ENCODE data around the gene SLC35F4. TPM values are rescaled to one million over a fixed set of nuclear protein-coding genes. Genes with fewer than 3 reads are reported as not detected.

The SLC35F4 gene
- total RNA-seq, 1 experiment from 2014 or later, result not detected

DNA sequence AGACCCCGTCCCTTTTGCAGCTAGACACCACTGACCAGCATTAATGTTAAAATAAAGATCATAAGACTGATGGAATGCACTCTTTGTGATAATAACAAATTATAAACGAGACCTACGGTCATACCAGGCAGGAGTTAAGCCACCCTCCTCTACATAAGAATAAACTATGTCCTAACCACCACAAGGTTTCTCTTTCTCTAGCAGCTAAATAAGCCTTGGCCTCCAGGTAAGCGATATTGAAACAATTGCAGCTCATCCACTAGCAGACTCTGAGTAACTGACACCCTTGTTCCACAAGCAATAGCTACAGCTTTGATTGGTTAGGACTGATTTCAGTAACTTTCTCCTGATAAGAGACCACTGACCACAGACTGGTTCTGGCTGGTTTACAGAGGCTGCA, 228.0 kb downstream of the SLC35F4 start:
- ChIA-PET CTCF (no interaction called here), POLR2A (no interaction called here)
- intact Hi-C loops (cut with micrococcal nuclease; ENCODE audit: unreplicated experiment), result no loop called here
- peaks cover 15% of the 10 kb centered on the region for H3K4me1 Mint-ChIP-seq (ENCODE audit: low read depth, unreplicated experiment)
- no peaks in the 10 kb centered on the region; the same call in 1 of the 2 replicates for H3K9me3 ChIP-seq
- H3K27ac Mint-ChIP-seq (ENCODE audit: unreplicated experiment), result no peak overlapping the region
- H3K4me3 ChIP-seq (ENCODE audit: low read depth, low read length), result no peak overlapping the region
- no peaks in the 10 kb centered on the region for H3K27me3 ChIP-seq (replicated peaks; ENCODE audit: control insufficient read depth, insufficient read depth, low read length)
- H3K4me1 ChIP-seq, result peaks cover 13% of the 10 kb centered on the region
- H3K36me3 Mint-ChIP-seq (ENCODE audit: insufficient read depth, unreplicated experiment), result no peaks in the 10 kb centered on the region
- no peaks in the 10 kb centered on the region for H3K36me3 ChIP-seq (ENCODE audit: control insufficient read depth, insufficient read depth, low read length)
- peaks cover 14% of the 10 kb centered on the region for H3K9me3 Mint-ChIP-seq (ENCODE audit: unreplicated experiment)
- no peaks in the 10 kb centered on the region for H3K27me3 Mint-ChIP-seq (ENCODE audit: insufficient read depth, unreplicated experiment)
- DNase-seq, result no peak
- BruUV-seq (replicated peaks), result no TSS peak
- H3K4me3 Mint-ChIP-seq (ENCODE audit: unreplicated experiment), result no peak overlapping the region
- TF ChIP-seq CTCF (IDR thresholded peaks at IDR 0.05; ENCODE audit: insufficient read depth in 1 of 2, low read depth in 1 of 2, low read length in 1 of 2, severe bottlenecking in 1 of 2, unreplicated experiment in 1 of 2), result no peak

DNA sequence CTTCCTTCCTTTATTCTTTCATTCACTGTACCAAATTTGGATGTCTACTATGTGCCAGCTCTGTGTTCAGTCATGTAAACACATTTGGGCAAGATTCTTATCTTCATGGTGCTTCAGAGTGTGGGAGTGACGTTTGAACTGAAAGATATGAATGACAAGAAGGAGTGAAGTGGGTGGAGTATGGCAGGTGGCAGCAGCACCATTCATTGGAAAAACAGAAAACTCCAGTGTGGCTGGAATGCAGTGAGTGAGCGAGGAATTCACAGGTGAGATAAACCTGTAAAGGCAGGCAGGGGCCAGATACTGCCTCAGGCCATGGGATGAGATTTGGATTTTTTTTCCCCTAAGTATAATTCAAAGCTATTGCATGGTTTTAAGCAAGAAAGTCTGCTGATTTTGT, 231.6 kb downstream of the SLC35F4 start:
- Mint-ChIP-seq H3K9me3 (ENCODE audit: unreplicated experiment) (peaks cover 14% of the 10 kb centered on the region), H3K36me3 (ENCODE audit: insufficient read depth, unreplicated experiment) (no peaks in the 10 kb centered on the region), H3K27ac (ENCODE audit: unreplicated experiment) (no peak overlapping the region), H3K27me3 (ENCODE audit: insufficient read depth, unreplicated experiment) (peaks cover 3% of the 10 kb centered on the region), H3K4me1 (ENCODE audit: low read depth, unreplicated experiment) (peaks cover 15% of the 10 kb centered on the region), H3K4me3 (ENCODE audit: unreplicated experiment) (no peak overlapping the region)
- ChIA-PET POLR2A (no interaction called here), CTCF (interaction anchor here (0.5 to 0.6 kb wide), 2 partner anchors 141 to 452 kb away, joined by 3 read pairs; no protein-coding TSS in a partner anchor)
- intact Hi-C loops (cut with micrococcal nuclease; ENCODE audit: unreplicated experiment), result no loop called here
- TF ChIP-seq CTCF (IDR thresholded peaks at IDR 0.05; ENCODE audit: insufficient read depth in 1 of 2, low read depth in 1 of 2, low read length in 1 of 2, severe bottlenecking in 1 of 2, unreplicated experiment in 1 of 2), result no peak
- H3K4me3 ChIP-seq (ENCODE audit: low read depth, low read length), result no peak overlapping the region
- DNase-seq, result peak; percentile 42 to 54
- H3K9me3 ChIP-seq, result no peaks in the 10 kb centered on the region
- H3K36me3 ChIP-seq (ENCODE audit: control insufficient read depth, insufficient read depth, low read length), result no peaks in the 10 kb centered on the region
- H3K4me1 ChIP-seq, result peaks cover 13% of the 10 kb centered on the region
- H3K27me3 ChIP-seq (replicated peaks; ENCODE audit: control insufficient read depth, insufficient read depth, low read length), result no peaks in the 10 kb centered on the region
- BruUV-seq (replicated peaks), result no TSS peak

DNA sequence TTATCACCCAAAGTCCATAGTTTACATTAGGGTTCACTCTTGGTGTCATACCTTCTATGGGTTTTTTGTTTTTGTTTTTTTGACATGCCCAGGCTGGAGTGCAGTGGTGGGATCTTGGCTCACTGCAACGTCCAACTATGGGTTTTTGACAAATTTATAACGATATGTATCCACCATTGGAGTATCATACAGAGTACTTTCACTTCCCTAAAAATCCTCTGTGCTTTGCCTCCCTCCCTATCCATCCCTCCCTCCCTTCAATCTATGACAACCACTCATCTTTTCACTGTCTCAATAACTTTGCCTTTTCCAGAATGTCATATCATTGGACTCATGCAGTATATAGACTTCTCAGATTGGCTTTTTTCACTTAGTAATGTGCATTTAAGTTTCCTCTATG, 233.2 kb downstream of the SLC35F4 start:
- Mint-ChIP-seq H3K36me3 (ENCODE audit: insufficient read depth, unreplicated experiment) (no peaks in the 10 kb centered on the region), H3K27me3 (ENCODE audit: insufficient read depth, unreplicated experiment) (peaks cover 3% of the 10 kb centered on the region), H3K4me1 (ENCODE audit: low read depth, unreplicated experiment) (peaks cover 15% of the 10 kb centered on the region), H3K4me3 (ENCODE audit: unreplicated experiment) (no peak overlapping the region), H3K9me3 (ENCODE audit: unreplicated experiment) (peaks cover 14% of the 10 kb centered on the region), H3K27ac (ENCODE audit: unreplicated experiment) (no peak overlapping the region)
- no peaks in the 10 kb centered on the region for H3K36me3 ChIP-seq (ENCODE audit: control insufficient read depth, insufficient read depth, low read length)
- H3K9me3 ChIP-seq, result no peaks in the 10 kb centered on the region
- no peak for DNase-seq
- ChIA-PET POLR2A (no interaction called here), CTCF (no interaction called here)
- no peak overlapping the region for H3K4me3 ChIP-seq (ENCODE audit: low read depth, low read length)
- peaks cover 13% of the 10 kb centered on the region for H3K4me1 ChIP-seq
- BruUV-seq (replicated peaks), result no TSS peak
- TF ChIP-seq CTCF (IDR thresholded peaks at IDR 0.05; ENCODE audit: insufficient read depth in 1 of 2, low read depth in 1 of 2, low read length in 1 of 2, severe bottlenecking in 1 of 2, unreplicated experiment in 1 of 2), result no peak
- H3K27me3 ChIP-seq (replicated peaks; ENCODE audit: control insufficient read depth, insufficient read depth, low read length), result no peaks in the 10 kb centered on the region
- intact Hi-C loops (cut with micrococcal nuclease; ENCODE audit: unreplicated experiment), result no loop called here

All from Caco-2 (cell line).